Measurements from ENCODE around the gene PID1. TPM values are rescaled to one million over a fixed set of nuclear protein-coding genes. Genes with fewer than 3 reads are reported as not detected.

The PID1 gene
- total RNA-seq, 4 donors from 2014 or later, result 6.4 to 20.6 (median 14.5) TPM

- TF ChIP-seq CTCF (IDR thresholded peaks at IDR 0.05) (no peak), POLR2A (IDR thresholded peaks at IDR 0.05) (no peak), POLR2AphosphoS5 (IDR thresholded peaks at IDR 0.05) (no peak)
- Histone ChIP-seq H3K9me3 (no peaks in the 10 kb centered on the region), H3K36me3 (no peaks in the 10 kb centered on the region), H3K27me3 (no peaks in the 10 kb centered on the region), H3K4me3 (no peak overlapping the region), H3K4me1 (no peaks in the 10 kb centered on the region), H3K27ac (no peak overlapping the region)
- WGBS, result 100% methylated on average over 1 of the region's 1 CpG
- DNase-seq (ENCODE audit: low spot score in 2 of 2), result no peak
These were observed 171.9 kb downstream of the PID1 start for GRCh38 chr2:229099231-229099630.

- Histone ChIP-seq H3K4me1 (no peaks in the 10 kb centered on the region), H3K36me3 (no peaks in the 10 kb centered on the region), H3K27ac (no peak overlapping the region), H3K27me3 (no peaks in the 10 kb centered on the region), H3K9me3 (no peaks in the 10 kb centered on the region), H3K4me3 (no peak overlapping the region)
- WGBS, result 64% methylated on average over 6 of the region's 6 CpGs
- no peak for DNase-seq (ENCODE audit: low spot score in 2 of 2)
- TF ChIP-seq POLR2A (IDR thresholded peaks at IDR 0.05), result no peak
- TF ChIP-seq POLR2AphosphoS5 (IDR thresholded peaks at IDR 0.05), result no peak
- TF ChIP-seq CTCF (IDR thresholded peaks at IDR 0.05), result no peak
- no peak for TF ChIP-seq EP300 (IDR thresholded peaks at IDR 0.05)
These were observed 172.3 kb downstream of the PID1 start for GRCh38 chr2:229098801-229099200.

GRCh38 chr2:229096409-229097066 lies 174.5 kb downstream of the PID1 start:
- Histone ChIP-seq H3K27ac (no peak overlapping the region), H3K4me3 (no peak overlapping the region), H3K9me3 (no peaks in the 10 kb centered on the region), H3K4me1 (no peaks in the 10 kb centered on the region), H3K27me3 (no peaks in the 10 kb centered on the region), H3K36me3 (no peaks in the 10 kb centered on the region)
- no peak for DNase-seq (ENCODE audit: low spot score in 2 of 2)
- TF ChIP-seq POLR2AphosphoS5 (IDR thresholded peaks at IDR 0.05), result no peak
- no peak for TF ChIP-seq POLR2A (IDR thresholded peaks at IDR 0.05)
- no peak for TF ChIP-seq CTCF (IDR thresholded peaks at IDR 0.05)
- no peak for TF ChIP-seq EP300 (IDR thresholded peaks at IDR 0.05)
- 49% methylated on average over 4 of the region's 4 CpGs for WGBS

- no peak for DNase-seq (ENCODE audit: low spot score in 2 of 2)
- Histone ChIP-seq H3K9me3 (no peaks in the 10 kb centered on the region), H3K4me3 (no peak overlapping the region), H3K27ac (no peak overlapping the region), H3K4me1 (no peaks in the 10 kb centered on the region), H3K27me3 (no peaks in the 10 kb centered on the region), H3K36me3 (no peaks in the 10 kb centered on the region)
- 97% methylated on average over 1 of the region's 1 CpG for WGBS
- TF ChIP-seq POLR2A (IDR thresholded peaks at IDR 0.05), result no peak
These were observed 175.6 kb downstream of the PID1 start for GRCh38 chr2:229095472-229095871.

- WGBS, result 79% methylated on average over 2 of the region's 2 CpGs
- DNase-seq (ENCODE audit: low spot score in 2 of 2), result no peak
- Histone ChIP-seq H3K36me3 (no peaks in the 10 kb centered on the region), H3K27ac (no peak overlapping the region), H3K4me3 (no peak overlapping the region), H3K9me3 (no peaks in the 10 kb centered on the region), H3K27me3 (no peaks in the 10 kb centered on the region), H3K4me1 (peaks cover 3% of the 10 kb centered on the region)
- no peak for TF ChIP-seq POLR2A (IDR thresholded peaks at IDR 0.05)
These were observed 180.9 kb downstream of the PID1 start for GRCh38 chr2:229090225-229090624.

GRCh38 chr2:229089776-229090175 lies 181.3 kb downstream of the PID1 start:
- TF ChIP-seq POLR2AphosphoS5 (IDR thresholded peaks at IDR 0.05) (no peak), EP300 (IDR thresholded peaks at IDR 0.05) (no peak), POLR2A (IDR thresholded peaks at IDR 0.05) (no peak), CTCF (IDR thresholded peaks at IDR 0.05) (no peak)
- Histone ChIP-seq H3K4me1 (peaks cover 3% of the 10 kb centered on the region), H3K4me3 (no peak overlapping the region), H3K36me3 (no peaks in the 10 kb centered on the region), H3K27ac (no peak overlapping the region), H3K9me3 (no peaks in the 10 kb centered on the region), H3K27me3 (no peaks in the 10 kb centered on the region)
- WGBS, result 59% methylated on average over 3 of the region's 3 CpGs
- DNase-seq (ENCODE audit: low spot score in 2 of 2), result no peak

Data from suprapubic skin (tissue), 4 donors.